ENCODE results near the gene STARD3NL.

- TF ChIP-seq MXI1 (IDR thresholded peaks at IDR 0.05; ENCODE audit: low read depth, low read length) = no peak
- peak; percentile 69 for TF ChIP-seq POLR2AphosphoS5 (IDR thresholded peaks at IDR 0.05; ENCODE audit: low read length)
- TF ChIP-seq, protein P1, sequence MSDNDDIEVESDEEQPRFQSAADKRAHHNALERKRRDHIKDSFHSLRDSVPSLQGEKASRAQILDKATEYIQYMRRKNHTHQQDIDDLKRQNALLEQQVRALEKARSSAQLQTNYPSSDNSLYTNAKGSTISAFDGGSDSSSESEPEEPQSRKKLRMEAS (IDR thresholded peaks at IDR 0.05; ENCODE audit: low read depth, low read length) = peak; percentile 63; the same call in 1 of the 2 replicates
Measured at GRCh38 chr7:38178004-38178694, at the start of gene STARD3NL.
